ENCODE measurements around the gene POLD1.

- no peak for TF ChIP-seq CTCF (conservative IDR thresholded peaks at IDR 0.05 in 1 of 2, IDR thresholded peaks at IDR 0.05 in 1 of 2; ENCODE audit: extremely low read depth in 1 of 2, insufficient read depth in 1 of 2, low read depth in 1 of 2, low read length in 2 of 2)
- TF ChIP-seq EZH2 (IDR thresholded peaks at IDR 0.05; ENCODE audit: borderline replicate concordance, low read length) = no peak
Measured at GRCh38 chr19:50419580-50420035, 35.5 kb downstream of the POLD1 start.

Data from mammary epithelial cell (primary cell).